Activated CD4-positive, alpha-beta memory T cell treated with anti-CD3 and anti-CD28 coated beads, Interleukin-2, amount 10 ng/mL, durations not matched to agents 7 days and 5 days (primary cell): Measurements from ENCODE around the gene DNAH17. TPM values are rescaled to one million over a fixed set of nuclear protein-coding genes. Genes with fewer than 3 reads are reported as not detected.

Experiments
- CTCF ChIA-PET: fragments of 350-600 bp; sonication (Branson Sonifier 250); formaldehyde crosslinking; loops from one replicate; lab custom pipeline; 2021; ENCODE audit warnings: antibody characterized with exemption, inconsistent platforms; lab: Charles Lee
- POLR2A ChIA-PET: fragments of 350-600 bp; sonication (Branson Sonifier 250); formaldehyde crosslinking; loops from one replicate; lab custom pipeline; 2021; ENCODE audit warnings: antibody characterized with exemption; lab: Charles Lee
- DNase-seq: peaks from one replicate; pipeline ENCODE4 v3.0.0-alpha.2; 2020
- H3K27ac Mint-ChIP-seq: one replicate; pipeline ENCODE4 v1.8.0; 2021; ENCODE audit warnings: mild to moderate bottlenecking, mixed read lengths
- H3K27me3 Mint-ChIP-seq: one replicate; pipeline ENCODE4 v1.8.0; 2021; ENCODE audit warnings: mixed read lengths
- H3K36me3 Mint-ChIP-seq: one replicate; pipeline ENCODE4 v1.8.0; 2021; ENCODE audit warnings: low read depth, mixed read lengths
- H3K4me1 Mint-ChIP-seq: one replicate; pipeline ENCODE4 v1.8.0; 2021; ENCODE audit warnings: mixed read lengths
- H3K4me3 Mint-ChIP-seq: one replicate; pipeline ENCODE4 v1.8.0; 2021; ENCODE audit warnings: mild to moderate bottlenecking, mixed read lengths
- H3K9me3 Mint-ChIP-seq: one replicate; pipeline ENCODE4 v1.8.0; 2021; ENCODE audit warnings: mixed read lengths
- total RNA-seq, 2 experiments: library from RNA; stranded (reverse); gene quantifications; one replicate each; pipeline ENCODE4 v1.2.3, GENCODE V29; 2021

Gene DNAH17
- total RNA-seq, 2 experiments from 2014 or later = 0.08 TPM

DNA sequence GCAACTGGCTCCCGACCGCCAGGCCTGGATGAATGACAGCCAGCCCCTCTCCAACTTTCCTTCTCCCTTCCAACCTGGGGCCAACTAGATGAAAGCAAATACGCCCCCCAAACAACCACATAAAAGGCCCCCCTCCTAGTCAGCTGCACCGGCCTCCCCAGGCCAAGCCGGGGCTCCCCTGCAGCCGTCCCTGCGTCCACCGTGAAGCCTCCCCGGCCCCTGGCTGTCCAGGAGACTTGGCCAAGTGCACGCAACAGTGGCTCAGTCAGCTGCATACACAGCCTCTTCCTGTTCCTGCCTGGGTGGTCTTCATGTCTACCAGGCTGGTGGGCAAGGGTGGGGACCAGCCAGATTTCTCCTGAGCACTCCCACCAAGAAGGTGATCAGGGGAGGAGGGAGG lies 16.0 kb downstream of the DNAH17 start:
- ChIA-PET CTCF (no interaction called here), POLR2A (no interaction called here)
- no peak for DNase-seq
- no peaks in the 10 kb centered on the region for H3K36me3 Mint-ChIP-seq
- no peak overlapping the region for H3K27ac Mint-ChIP-seq
- H3K4me3 Mint-ChIP-seq = no peak overlapping the region
- no peaks in the 10 kb centered on the region for H3K4me1 Mint-ChIP-seq
- peaks cover 4% of the 10 kb centered on the region for H3K27me3 Mint-ChIP-seq
- H3K9me3 Mint-ChIP-seq = no peaks in the 10 kb centered on the region

DNA sequence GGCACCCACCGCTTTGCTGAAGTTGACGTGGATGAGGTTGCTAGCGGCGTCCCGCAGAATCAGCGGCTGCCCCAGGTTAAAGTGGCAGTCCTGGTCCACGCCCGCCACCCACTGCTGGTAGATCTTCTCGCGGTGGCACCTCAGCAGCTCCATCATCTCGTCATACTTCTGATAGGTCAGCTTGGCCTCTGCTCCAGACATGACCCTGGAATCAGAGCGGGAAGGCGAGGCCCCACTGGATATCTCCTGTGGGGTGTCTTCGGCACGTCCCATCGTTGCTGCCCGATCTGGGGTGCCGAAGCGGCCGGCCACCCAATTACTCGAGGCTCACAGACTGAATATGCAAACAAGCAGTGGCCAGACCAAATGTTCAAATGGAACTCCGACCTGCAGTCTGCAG lies 16.5 kb downstream of the DNAH17 start:
- no peak overlapping the region for H3K4me3 Mint-ChIP-seq
- no peaks in the 10 kb centered on the region for H3K4me1 Mint-ChIP-seq
- peaks cover 4% of the 10 kb centered on the region for H3K27me3 Mint-ChIP-seq
- no peak overlapping the region for H3K27ac Mint-ChIP-seq
- DNase-seq = no peak
- no peaks in the 10 kb centered on the region for H3K36me3 Mint-ChIP-seq
- H3K9me3 Mint-ChIP-seq = no peaks in the 10 kb centered on the region
- POLR2A ChIA-PET = no interaction called here
- CTCF ChIA-PET = interaction anchor here (1.3 kb wide), 1 partner anchor 12 kb away, joined by 3 read pairs; no protein-coding TSS in a partner anchor

DNA sequence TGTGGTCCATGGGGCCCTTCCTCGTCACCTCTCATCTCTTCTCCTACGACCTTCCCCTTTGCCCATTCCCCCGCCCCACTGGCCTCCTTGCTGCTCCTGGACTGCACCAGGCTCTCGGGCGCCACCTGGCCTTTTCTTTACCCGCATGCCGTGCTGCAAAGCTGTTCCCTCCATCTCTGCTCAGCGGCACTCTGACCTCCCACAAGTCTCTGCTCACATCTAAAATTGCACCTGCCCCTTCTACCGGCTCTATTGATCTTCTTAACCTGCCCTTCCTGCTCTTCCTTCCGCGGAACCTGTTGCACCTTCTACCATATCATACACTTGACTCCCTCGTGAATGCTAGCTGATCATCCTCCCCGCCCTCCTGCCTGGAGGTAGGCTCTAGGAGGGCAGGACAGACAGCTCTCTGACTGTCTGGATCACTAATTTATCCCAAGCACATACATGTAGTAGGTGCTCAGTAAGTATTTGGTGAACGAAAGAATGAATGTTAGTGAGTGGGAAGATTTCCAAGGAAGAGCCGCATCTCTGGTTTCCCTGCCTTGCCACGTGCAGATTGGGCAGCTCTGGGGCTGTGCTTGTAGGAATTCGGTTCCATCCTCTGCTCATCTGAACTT lies 17.3 kb downstream of the DNAH17 start:
- POLR2A ChIA-PET = no interaction called here
- H3K4me3 Mint-ChIP-seq = no peak overlapping the region
- H3K27ac Mint-ChIP-seq = no peak overlapping the region
- H3K4me1 Mint-ChIP-seq = no peaks in the 10 kb centered on the region
- CTCF ChIA-PET = interaction anchor here (1.3 to 1.5 kb wide), 2 partner anchors 11 to 63 kb away, joined by 3 to 9 read pairs; no protein-coding TSS in a partner anchor
- peak; percentile 26 for DNase-seq
- H3K9me3 Mint-ChIP-seq = no peaks in the 10 kb centered on the region
- peaks cover 4% of the 10 kb centered on the region for H3K27me3 Mint-ChIP-seq
- no peaks in the 10 kb centered on the region for H3K36me3 Mint-ChIP-seq

DNA sequence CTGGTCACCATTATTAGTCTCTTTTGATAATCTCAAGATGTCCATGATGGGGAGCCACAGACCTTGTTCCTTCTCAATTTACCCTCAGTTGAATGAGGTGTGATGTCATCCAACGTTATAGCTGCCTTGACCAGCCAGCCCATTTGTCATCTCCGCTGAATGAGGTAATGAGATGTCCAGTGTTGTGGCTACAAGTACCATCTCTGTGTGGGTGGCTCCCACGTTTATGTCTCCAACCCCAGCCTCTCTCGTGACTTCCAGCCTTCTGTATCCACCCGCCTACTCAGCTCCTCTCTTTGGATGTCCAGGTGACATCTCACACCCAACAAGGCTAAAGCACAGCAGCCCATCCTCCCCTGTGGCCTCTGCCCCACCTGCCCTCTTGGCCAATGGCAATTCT lies 18.2 kb downstream of the DNAH17 start:
- no peak overlapping the region for H3K4me3 Mint-ChIP-seq
- POLR2A ChIA-PET = interaction anchor here (1.0 kb wide), 1 partner anchor 23 kb away, joined by 3 read pairs; no protein-coding TSS in a partner anchor
- no peak overlapping the region for H3K27ac Mint-ChIP-seq
- H3K9me3 Mint-ChIP-seq = no peaks in the 10 kb centered on the region
- no peaks in the 10 kb centered on the region for H3K36me3 Mint-ChIP-seq
- no peaks in the 10 kb centered on the region for H3K4me1 Mint-ChIP-seq
- H3K27me3 Mint-ChIP-seq = peaks cover 4% of the 10 kb centered on the region
- DNase-seq = no peak
- CTCF ChIA-PET = interaction anchor here (1.5 kb wide), 1 partner anchor 62 kb away, joined by 9 read pairs; no protein-coding TSS in a partner anchor

DNA sequence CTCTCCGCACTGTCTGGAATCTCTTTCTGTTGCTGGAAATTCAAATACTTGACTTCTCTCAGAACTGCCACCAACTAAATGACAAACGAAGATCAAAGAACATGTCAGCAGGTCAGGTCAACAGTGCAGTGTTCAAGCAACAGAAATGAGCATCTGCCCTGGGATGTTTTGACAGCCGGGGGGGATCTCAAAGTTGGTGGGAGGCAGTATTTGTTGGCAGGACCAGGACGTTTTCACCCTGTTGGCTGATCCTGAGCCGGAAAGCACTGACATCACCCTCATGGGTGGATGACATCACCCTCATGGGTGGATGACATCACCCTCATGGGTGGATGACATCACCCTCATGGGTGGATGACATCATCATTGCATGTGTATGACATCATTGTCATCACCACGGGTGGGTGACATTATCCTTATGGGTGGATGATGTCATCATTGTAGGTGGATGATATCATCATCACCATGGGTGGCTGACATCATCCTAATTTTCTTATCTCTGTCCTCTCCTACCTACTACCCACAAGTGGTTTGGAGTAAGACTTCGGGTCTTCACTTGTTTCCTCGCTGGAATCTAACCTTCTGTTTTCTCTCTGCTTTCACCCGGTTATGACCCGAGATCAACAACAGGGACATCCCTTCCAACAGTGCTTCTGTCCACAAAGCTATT lies 18.9 kb downstream of the DNAH17 start:
- Mint-ChIP-seq H3K27ac (no peak overlapping the region), H3K9me3 (no peaks in the 10 kb centered on the region), H3K4me3 (no peak overlapping the region), H3K36me3 (no peaks in the 10 kb centered on the region), H3K27me3 (peaks cover 4% of the 10 kb centered on the region), H3K4me1 (no peaks in the 10 kb centered on the region)
- CTCF ChIA-PET = interaction anchor here (1.5 kb wide), 1 partner anchor 61 kb away, joined by 9 read pairs; no protein-coding TSS in a partner anchor
- POLR2A ChIA-PET = interaction anchor here (1.0 kb wide), 1 partner anchor 23 kb away, joined by 3 read pairs; no protein-coding TSS in a partner anchor
- DNase-seq = peak; percentile 36

DNA sequence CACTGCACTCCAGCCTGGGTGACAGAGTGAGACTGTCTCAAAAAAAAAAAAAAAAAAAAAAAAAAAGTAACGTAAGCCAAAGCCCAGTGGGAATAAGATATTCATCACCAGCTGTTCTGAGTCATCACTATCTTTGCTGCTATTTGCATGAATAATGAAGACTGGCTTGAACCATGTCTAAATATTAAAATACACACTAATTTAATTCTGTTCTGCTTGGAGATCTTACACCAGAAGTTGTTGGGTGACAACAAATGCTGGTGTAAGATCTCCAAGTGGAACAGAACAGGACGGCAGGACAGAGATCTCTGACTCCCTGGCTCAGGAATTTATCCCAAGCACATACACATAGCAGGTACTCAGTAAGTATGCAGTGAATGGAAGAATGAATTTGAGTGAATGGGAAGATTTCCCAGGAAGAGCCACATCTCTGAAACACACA lies 19.6 kb downstream of the DNAH17 start:
- ChIA-PET CTCF (no interaction called here), POLR2A (no interaction called here)
- Mint-ChIP-seq H3K27ac (no peak overlapping the region), H3K4me1 (no peaks in the 10 kb centered on the region), H3K9me3 (no peaks in the 10 kb centered on the region), H3K36me3 (no peaks in the 10 kb centered on the region), H3K4me3 (no peak overlapping the region), H3K27me3 (peaks cover 1% of the 10 kb centered on the region)
- DNase-seq = no peak

DNA sequence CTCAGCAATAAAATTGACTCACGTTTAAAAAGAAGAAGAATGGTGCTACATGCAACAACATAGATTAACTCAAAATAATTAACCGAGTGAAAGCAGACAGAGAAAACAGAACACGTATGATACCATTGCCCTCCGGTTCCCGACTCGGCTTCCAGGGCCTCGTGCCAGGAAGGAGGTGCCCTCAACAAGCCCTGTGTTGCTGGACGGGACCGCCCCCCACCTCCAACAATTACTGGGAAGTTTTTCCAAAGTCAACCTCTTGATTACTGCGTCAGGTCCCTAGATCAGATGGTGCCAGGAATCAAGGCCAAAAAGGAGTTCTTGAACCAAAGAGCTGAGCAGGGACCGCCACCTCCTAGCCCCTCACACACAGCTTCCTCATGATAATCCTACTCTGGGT lies 20.4 kb downstream of the DNAH17 start:
- DNase-seq = no peak
- Mint-ChIP-seq H3K27ac (no peak overlapping the region), H3K4me3 (no peak overlapping the region), H3K4me1 (no peaks in the 10 kb centered on the region), H3K27me3 (peaks cover 5% of the 10 kb centered on the region), H3K36me3 (no peaks in the 10 kb centered on the region), H3K9me3 (no peaks in the 10 kb centered on the region)
- ChIA-PET POLR2A (no interaction called here), CTCF (no interaction called here)

DNA sequence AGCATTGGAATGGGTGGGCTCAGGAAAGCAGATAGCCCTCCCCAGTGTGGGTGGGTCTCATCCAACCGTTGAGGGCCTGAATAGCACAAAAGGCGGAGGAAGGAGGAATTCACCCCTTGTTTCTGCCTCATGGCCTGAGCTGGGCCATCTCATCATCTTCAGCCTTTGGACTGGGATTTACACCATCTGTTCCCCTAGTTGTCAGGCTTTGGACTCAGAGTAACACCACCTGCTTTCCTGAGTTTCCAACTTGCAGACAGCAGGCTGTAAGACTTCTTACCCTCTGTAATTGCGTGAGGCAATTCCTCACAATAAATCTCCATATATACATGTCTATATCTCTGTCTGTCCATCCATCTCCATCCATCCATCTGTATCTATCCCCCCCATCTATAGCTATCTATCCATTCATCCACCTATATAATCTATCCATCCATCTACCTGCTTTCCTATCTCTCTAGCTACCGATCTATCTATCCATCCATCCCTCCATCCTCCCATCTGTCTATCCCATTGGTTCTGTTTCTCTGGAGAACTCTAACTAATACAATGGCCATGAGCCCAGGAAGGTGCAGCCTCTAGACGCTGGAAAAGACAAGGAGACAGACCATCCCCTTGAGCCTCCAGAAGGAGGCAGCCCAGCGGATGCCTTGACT lies 21.3 kb downstream of the DNAH17 start:
- Mint-ChIP-seq H3K27me3 (peaks cover 5% of the 10 kb centered on the region), H3K27ac (no peak overlapping the region), H3K36me3 (no peaks in the 10 kb centered on the region), H3K9me3 (no peaks in the 10 kb centered on the region), H3K4me1 (no peaks in the 10 kb centered on the region), H3K4me3 (no peak overlapping the region)
- DNase-seq = no peak
- CTCF ChIA-PET = no interaction called here
- POLR2A ChIA-PET = no interaction called here

DNA sequence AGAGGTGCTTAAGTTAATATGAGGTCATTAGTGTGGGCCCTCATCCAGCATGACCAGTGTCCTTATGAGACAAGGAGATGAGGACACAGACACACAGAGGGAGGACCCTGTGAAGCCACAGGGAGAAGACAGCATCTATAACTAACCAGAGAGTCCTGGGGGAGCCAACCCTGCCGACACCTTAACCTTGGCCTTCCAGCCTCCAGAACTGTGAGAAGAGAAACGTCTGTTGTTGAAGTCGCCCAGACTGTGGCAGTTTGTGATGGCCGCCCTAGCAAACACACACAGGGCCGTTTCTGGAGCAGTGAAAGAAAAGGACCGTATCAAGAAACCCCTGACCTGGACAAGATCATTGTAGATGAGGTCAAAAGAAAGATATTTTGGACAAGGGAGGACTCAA lies 26.7 kb downstream of the DNAH17 start:
- H3K4me1 Mint-ChIP-seq = no peaks in the 10 kb centered on the region
- H3K4me3 Mint-ChIP-seq = no peak overlapping the region
- no peaks in the 10 kb centered on the region for H3K9me3 Mint-ChIP-seq
- no peaks in the 10 kb centered on the region for H3K36me3 Mint-ChIP-seq
- ChIA-PET POLR2A (no interaction called here), CTCF (no interaction called here)
- DNase-seq = no peak
- peaks cover 13% of the 10 kb centered on the region for H3K27me3 Mint-ChIP-seq
- no peak overlapping the region for H3K27ac Mint-ChIP-seq

DNA sequence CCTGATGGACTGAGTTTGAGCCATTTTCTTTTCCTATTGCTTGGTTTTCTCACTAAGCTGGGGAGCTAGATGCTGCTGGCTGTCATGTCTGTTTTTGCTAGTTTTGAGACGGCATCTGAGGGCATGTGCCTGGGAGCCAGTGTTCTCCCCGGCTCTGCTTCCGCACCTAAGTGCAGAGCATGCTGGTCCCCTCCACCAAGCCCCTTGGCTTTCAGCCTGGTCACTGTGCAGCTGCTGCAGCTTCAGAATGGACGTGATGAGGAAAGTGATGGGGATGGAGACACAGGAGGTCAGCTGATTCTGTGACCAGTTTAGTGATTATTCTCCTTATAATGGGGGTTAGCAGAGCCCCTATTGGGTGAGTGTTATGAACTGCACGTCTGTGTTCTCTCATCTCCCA lies 28.5 kb downstream of the DNAH17 start:
- H3K4me3 Mint-ChIP-seq = no peak overlapping the region

DNA sequence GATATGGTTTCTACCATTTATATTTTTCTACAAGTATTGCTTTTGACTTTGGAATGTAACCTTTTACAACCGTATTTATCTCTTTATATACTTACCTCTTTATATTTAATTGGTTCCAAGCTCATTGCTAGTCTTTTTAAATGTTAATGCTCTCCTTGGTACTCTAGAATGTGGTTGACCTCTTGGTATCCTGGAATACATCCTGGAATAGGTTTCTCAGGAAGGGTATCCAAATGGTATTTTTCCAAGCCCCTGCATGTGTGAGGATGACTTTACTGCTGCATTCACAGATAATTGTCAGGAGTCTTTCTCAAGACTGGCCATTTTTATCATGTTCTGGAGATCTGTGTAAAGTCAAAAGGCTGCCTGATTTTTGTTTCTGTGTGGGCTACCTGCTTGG lies 30.2 kb downstream of the DNAH17 start:
- Mint-ChIP-seq H3K27me3 (peaks cover 10% of the 10 kb centered on the region), H3K4me1 (no peaks in the 10 kb centered on the region), H3K36me3 (no peaks in the 10 kb centered on the region), H3K4me3 (no peak overlapping the region), H3K27ac (no peak overlapping the region), H3K9me3 (no peaks in the 10 kb centered on the region)
- POLR2A ChIA-PET = interaction anchor here (1.3 kb wide), 1 partner anchor 12 kb away, joined by 3 read pairs; no protein-coding TSS in a partner anchor
- CTCF ChIA-PET = interaction anchor here (0.7 kb wide), 1 partner anchor 222 kb away, joined by 3 read pairs; no protein-coding TSS in a partner anchor
- DNase-seq = no peak

More for the DNA sequence above, 28.5 kb downstream of the DNAH17 start:
- Mint-ChIP-seq H3K27me3 (peaks cover 13% of the 10 kb centered on the region), H3K27ac (no peak overlapping the region), H3K4me1 (no peaks in the 10 kb centered on the region), H3K9me3 (no peaks in the 10 kb centered on the region), H3K36me3 (no peaks in the 10 kb centered on the region)
- DNase-seq = no peak
- POLR2A ChIA-PET = no interaction called here
- CTCF ChIA-PET = interaction anchor here (0.6 to 0.8 kb wide), 3 partner anchors 12 to 161 kb away, joined by 3 read pairs; no protein-coding TSS in a partner anchor

DNA sequence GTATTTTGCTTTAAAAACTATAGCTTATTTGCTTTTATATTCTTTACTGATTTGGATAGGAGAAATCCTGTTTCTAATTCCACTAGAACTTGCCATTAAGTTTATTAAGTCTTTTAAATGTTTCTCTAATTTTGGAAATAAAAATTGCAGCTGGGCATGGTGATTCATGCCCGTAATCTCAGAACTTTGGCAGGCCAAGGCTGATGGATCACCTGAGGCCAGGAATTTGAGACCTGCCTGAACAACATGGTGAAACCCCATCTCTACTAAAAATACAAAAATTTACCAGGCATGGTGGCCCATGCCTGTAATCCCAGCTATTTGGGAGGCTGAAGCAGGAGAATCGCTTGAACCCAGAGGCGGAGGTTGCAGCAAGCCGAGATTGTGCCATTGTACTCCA lies 30.7 kb downstream of the DNAH17 start:
- peaks cover 5% of the 10 kb centered on the region for H3K4me1 Mint-ChIP-seq
- H3K4me3 Mint-ChIP-seq = no peak overlapping the region
- ChIA-PET POLR2A (interaction anchor here (1.3 kb wide), 1 partner anchor 11 kb away, joined by 3 read pairs; no protein-coding TSS in a partner anchor), CTCF (no interaction called here)
- H3K27me3 Mint-ChIP-seq = peaks cover 10% of the 10 kb centered on the region
- H3K27ac Mint-ChIP-seq = no peak overlapping the region
- H3K36me3 Mint-ChIP-seq = no peaks in the 10 kb centered on the region
- H3K9me3 Mint-ChIP-seq = no peaks in the 10 kb centered on the region
- no peak for DNase-seq
